Activated CD8-positive, alpha-beta T cell treated with anti-CD3 and anti-CD28 coated beads for 36 hours (primary cell): Measurements from ENCODE around the gene YPEL4. TPM values are rescaled to one million over a fixed set of nuclear protein-coding genes. Genes with fewer than 3 reads are reported as not detected.

Experiments
- ATAC-seq: fragments of 200-7000 bp; cut with Tn5 transposase; one replicate; pipeline ENCODE4 v1.10.0; 2021; ENCODE audit warnings: mild to moderate bottlenecking, moderate library complexity
- CTCF ChIA-PET: fragments of 350-600 bp; sonication (Branson Sonifier 250); formaldehyde crosslinking; loops from one replicate; lab custom pipeline; 2021; ENCODE audit warnings: antibody characterized with exemption; lab: Charles Lee
- POLR2A ChIA-PET: fragments of 350-600 bp; sonication (Branson Sonifier 250); formaldehyde crosslinking; loops from one replicate; lab custom pipeline; 2021; ENCODE audit warnings: antibody characterized with exemption; lab: Charles Lee
- DNase-seq: peaks from one replicate; pipeline ENCODE4 v3.0.0-alpha.2; 2020
- H3K27ac Mint-ChIP-seq: one replicate; pipeline ENCODE4 v1.8.0; 2021; ENCODE audit warnings: mild to moderate bottlenecking, mixed read lengths
- H3K27me3 Mint-ChIP-seq: one replicate; pipeline ENCODE4 v1.8.0; 2021; ENCODE audit warnings: mixed read lengths
- H3K36me3 Mint-ChIP-seq: one replicate; pipeline ENCODE4 v1.8.0; 2021; ENCODE audit warnings: low read depth, mixed read lengths
- H3K4me1 Mint-ChIP-seq: one replicate; pipeline ENCODE4 v1.8.0; 2021; ENCODE audit warnings: low read depth, mixed read lengths
- H3K4me3 Mint-ChIP-seq: one replicate; pipeline ENCODE4 v1.8.0; 2021; ENCODE audit warnings: mild to moderate bottlenecking, moderate library complexity, mixed read lengths
- H3K9me3 Mint-ChIP-seq: one replicate; pipeline ENCODE4 v1.8.0; 2021; ENCODE audit warnings: mixed read lengths
- intact Hi-C: fragments of 100-400 bp; cut with micrococcal nuclease; formaldehyde crosslinking; loops from one replicate; pipeline ENCODE4 v1.10.0; 2022
- total RNA-seq, 2 experiments: library from RNA; stranded (reverse); gene quantifications; one replicate each; pipeline ENCODE4 v1.2.3, GENCODE V29; 2021
- TF ChIP-seq, protein P1 (sequence below): fragments of 200-600 bp; IDR thresholded peaks from one replicate; pipeline ENCODE4 v1.8.0; 2022; ENCODE audit warnings: antibody characterized with exemption, mild to moderate bottlenecking

YPEL4 gene
- total RNA-seq, 2 experiments from 2014 or later, result 0.43 to 0.54 TPM

DNA sequence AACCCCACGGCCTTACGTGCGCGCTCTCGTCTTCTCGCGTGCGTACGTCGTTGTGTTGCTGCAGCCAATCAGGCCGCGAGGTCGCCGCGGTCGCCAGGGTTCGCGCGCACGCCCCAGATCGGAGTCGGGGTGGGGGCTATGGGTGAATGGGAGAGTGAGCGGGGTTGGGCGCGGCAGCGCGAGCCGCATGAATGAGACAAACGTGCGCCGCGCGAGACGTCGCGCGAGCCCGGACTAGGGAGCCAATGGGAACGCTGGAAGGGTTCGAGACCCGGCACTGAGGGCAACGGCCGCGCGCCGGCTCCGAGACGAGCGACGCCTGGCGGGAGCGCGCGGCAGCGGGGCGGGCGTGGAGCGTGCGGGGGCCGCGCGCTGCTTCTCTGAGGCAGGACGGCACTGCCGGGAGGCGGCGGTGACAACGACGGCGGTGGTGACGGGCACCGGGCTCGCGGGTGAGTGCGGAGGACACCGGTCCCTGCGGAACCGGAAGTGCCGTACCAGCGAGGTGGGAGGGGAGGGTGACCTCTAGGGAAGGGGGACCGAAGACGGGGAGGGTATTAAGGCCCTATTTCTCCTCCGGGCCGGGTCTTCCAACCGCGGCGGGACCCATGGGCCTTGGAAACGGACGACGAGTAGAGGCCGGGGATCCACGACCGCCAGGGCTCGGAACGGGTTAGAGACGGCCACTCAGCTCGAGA, 18.2 kb upstream of the YPEL4 start, which contains the start of gene ZDHHC5:
ZDHHC5 (plus strand) TSS at position 379 of the 698 bp plus-strand sequence. CDS start 4,977 bp downstream, outside the sequence.
- intact Hi-C loops, result loop anchor here (1.0 to 10.0 kb wide), 4 partner anchors 11 to 907 kb away; partner anchors contain the start of genes CLP1, LPXN, MED19 and SELENOH
- TF ChIP-seq, protein P1, sequence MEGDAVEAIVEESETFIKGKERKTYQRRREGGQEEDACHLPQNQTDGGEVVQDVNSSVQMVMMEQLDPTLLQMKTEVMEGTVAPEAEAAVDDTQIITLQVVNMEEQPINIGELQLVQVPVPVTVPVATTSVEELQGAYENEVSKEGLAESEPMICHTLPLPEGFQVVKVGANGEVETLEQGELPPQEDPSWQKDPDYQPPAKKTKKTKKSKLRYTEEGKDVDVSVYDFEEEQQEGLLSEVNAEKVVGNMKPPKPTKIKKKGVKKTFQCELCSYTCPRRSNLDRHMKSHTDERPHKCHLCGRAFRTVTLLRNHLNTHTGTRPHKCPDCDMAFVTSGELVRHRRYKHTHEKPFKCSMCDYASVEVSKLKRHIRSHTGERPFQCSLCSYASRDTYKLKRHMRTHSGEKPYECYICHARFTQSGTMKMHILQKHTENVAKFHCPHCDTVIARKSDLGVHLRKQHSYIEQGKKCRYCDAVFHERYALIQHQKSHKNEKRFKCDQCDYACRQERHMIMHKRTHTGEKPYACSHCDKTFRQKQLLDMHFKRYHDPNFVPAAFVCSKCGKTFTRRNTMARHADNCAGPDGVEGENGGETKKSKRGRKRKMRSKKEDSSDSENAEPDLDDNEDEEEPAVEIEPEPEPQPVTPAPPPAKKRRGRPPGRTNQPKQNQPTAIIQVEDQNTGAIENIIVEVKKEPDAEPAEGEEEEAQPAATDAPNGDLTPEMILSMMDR, result peak; percentile 26
- peaks cover 18% of the 10 kb centered on the region for H3K36me3 Mint-ChIP-seq
- H3K27ac Mint-ChIP-seq, result peak within 1 kb of the TSS; percentile 99
- H3K9me3 Mint-ChIP-seq, result no peaks in the 10 kb centered on the region
- DNase-seq (peak; percentile 99), ATAC-seq (peak; percentile 86)
- H3K4me3 Mint-ChIP-seq, result peak within 1 kb of the TSS; percentile 95
- no peaks in the 10 kb centered on the region for H3K27me3 Mint-ChIP-seq
- POLR2A ChIA-PET, result interaction anchor here (0.5 to 3.6 kb wide), 9 partner anchors 10 to 906 kb away, joined by 3 to 28 read pairs (median 3); partner anchors contain the start of genes CLP1, SELENOH and UBE2L6
- CTCF ChIA-PET, result interaction anchor here (1.1 to 1.5 kb wide), 2 partner anchors 132 to 138 kb away, joined by 3 read pairs; no protein-coding TSS in a partner anchor
- peaks cover 36% of the 10 kb centered on the region for H3K4me1 Mint-ChIP-seq

DNA sequence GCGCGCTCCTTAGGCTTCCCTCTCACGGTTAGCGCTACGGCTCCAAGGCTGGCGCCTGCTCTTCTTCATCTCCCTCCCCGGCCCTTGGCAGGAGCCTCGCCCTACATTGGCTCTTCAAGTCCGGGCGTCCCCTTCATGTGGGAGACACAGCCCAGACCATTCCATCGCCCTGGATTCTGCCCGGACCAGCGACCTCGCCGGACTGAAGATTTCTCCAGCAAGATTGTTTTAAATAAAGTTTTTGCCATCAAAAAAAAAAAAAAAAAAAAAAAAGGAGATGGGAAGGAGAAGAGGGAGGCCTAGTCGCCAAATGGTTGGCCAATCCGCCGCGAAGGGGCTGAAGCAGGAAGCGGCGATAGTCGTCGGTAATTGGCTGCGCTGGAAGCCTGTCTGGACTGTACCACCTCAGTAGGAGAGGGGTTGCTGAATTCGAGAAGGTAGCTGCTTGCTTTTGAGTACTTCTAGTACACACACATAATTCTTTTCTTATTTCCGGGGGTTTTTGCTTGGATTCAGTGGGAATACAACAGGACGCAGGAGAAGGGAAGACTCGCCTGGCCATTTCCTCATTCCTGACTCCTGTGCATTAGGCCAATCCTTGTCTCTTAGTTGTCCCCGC, 17.5 kb upstream of the YPEL4 start:
- ChIA-PET POLR2A (interaction anchor here (1.0 to 3.6 kb wide), 6 partner anchors 9 to 907 kb away, joined by 3 to 28 read pairs (median 4); partner anchors contain the start of genes CLP1, SELENOH and UBE2L6), CTCF (interaction anchor here (1.0 to 1.5 kb wide), 4 partner anchors 11 to 133 kb away, joined by 3 to 8 read pairs (median 5); partner anchors contain the start of gene UBE2L6)
- peak; percentile 97 for DNase-seq
- Mint-ChIP-seq H3K4me3 (peak overlapping the region; percentile 95), H3K27me3 (no peaks in the 10 kb centered on the region), H3K36me3 (peaks cover 19% of the 10 kb centered on the region), H3K4me1 (peaks cover 34% of the 10 kb centered on the region), H3K27ac (peak overlapping the region; percentile 99), H3K9me3 (no peaks in the 10 kb centered on the region)
- TF ChIP-seq, protein P1, result no peak
- peak; percentile 78 for ATAC-seq
- intact Hi-C loops, result loop anchor here (1.0 to 10.0 kb wide), 4 partner anchors 10 to 908 kb away; partner anchors contain the start of genes CLP1, LPXN, MED19 and SELENOH

DNA sequence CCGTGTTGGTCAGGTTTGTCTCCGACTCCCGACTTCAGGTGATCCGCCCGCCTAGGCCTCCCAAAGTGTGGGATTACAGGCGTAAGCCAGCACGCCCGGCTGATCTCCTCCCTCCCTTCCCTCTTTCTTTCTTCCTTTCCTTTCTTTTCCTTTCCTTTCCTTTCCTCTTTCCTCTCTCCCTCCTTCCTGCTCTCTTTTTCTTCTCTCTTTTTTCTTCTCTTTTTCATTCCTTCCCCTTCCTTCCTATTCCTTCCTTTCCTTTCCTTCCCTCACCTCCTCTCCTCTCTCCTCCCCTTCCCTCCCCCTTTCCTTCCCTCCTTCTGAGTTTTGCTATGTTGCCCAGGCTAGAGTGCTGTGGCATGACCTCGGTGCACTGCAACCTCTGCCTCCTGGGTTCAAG, 14.3 kb upstream of the YPEL4 start:
- Mint-ChIP-seq H3K4me3 (no peak overlapping the region), H3K4me1 (peaks cover 28% of the 10 kb centered on the region), H3K27ac (no peak overlapping the region), H3K27me3 (no peaks in the 10 kb centered on the region), H3K9me3 (no peaks in the 10 kb centered on the region), H3K36me3 (peaks cover 31% of the 10 kb centered on the region)
- TF ChIP-seq, protein P1, result no peak
- DNase-seq (no peak), ATAC-seq (no peak)
- intact Hi-C loops, result loop anchor here (10.0 kb wide), 1 partner anchor 911 kb away; the partner anchor contains the start of genes LPXN and ZFP91
- POLR2A ChIA-PET, result no interaction called here
- CTCF ChIA-PET, result no interaction called here

DNA sequence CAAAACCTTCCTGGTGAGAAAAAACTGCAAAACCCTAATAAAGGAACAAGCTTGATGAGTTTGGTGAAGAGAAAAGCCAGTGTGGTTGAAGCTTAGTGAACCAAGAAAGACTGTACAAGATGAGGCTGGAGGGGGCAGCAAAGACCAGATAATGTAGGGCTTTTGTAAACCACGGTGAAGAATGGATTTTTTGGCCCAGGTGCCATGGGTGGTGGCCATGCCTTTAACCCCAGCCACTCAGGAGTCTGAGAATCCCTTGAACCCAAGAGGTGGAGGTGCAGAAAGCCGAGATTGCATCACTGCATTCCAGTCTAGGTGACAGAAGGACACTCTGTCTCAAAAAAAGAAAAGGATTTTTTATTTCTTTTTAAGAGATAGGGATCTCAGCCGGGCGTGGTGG, 13.2 kb upstream of the YPEL4 start:
- ChIA-PET CTCF (interaction anchor here (0.9 to 1.7 kb wide), 4 partner anchors 16 to 138 kb away, joined by 3 to 11 read pairs (median 4); no protein-coding TSS in a partner anchor), POLR2A (interaction anchor here (0.5 to 1.0 kb wide), 2 partner anchors 79 to 127 kb away, joined by 3 to 6 read pairs; partner anchors contain the start of gene SELENOH)
- Mint-ChIP-seq H3K4me1 (peaks cover 32% of the 10 kb centered on the region), H3K27ac (no peak overlapping the region), H3K9me3 (no peaks in the 10 kb centered on the region), H3K27me3 (no peaks in the 10 kb centered on the region), H3K4me3 (no peak overlapping the region), H3K36me3 (peaks cover 29% of the 10 kb centered on the region)
- ATAC-seq, result no peak
- peak; percentile 40 for DNase-seq
- intact Hi-C loops, result loop anchor here (10.0 kb wide), 1 partner anchor 912 kb away; the partner anchor contains the start of genes LPXN and ZFP91
- TF ChIP-seq, protein P1, result no peak
